Colonic mucosa (tissue), 4 donors: ENCODE data around the gene ASTN2. TPM values are rescaled to one million over a fixed set of nuclear protein-coding genes. Genes with fewer than 3 reads are reported as not detected.

Source experiments
- DNase-seq: peaks from one replicate; pipeline ENCODE4 v3.0.0-alpha.2; 2020
- H3K27ac ChIP-seq: fragments of 200-600 bp; one replicate; pipeline ENCODE4 v1.8.0; 2021
- H3K27me3 ChIP-seq: fragments of 200-600 bp; one replicate; pipeline ENCODE4 v1.8.0; 2021
- H3K36me3 ChIP-seq: fragments of 200-600 bp; one replicate; pipeline ENCODE4 v1.8.0; 2021
- H3K4me1 ChIP-seq: fragments of 200-600 bp; one replicate; pipeline ENCODE4 v1.8.0; 2021; ENCODE audit warnings: mild to moderate bottlenecking
- H3K4me3 ChIP-seq: fragments of 200-600 bp; one replicate; pipeline ENCODE4 v1.8.0; 2021
- H3K9ac ChIP-seq, 2 donors: one replicate each; pipeline ENCODE4 v1.7.0; 2013; ENCODE audit warnings: control low read depth in 2 of 2, low read depth in 2 of 2, low read length in 2 of 2
- H3K9me3 ChIP-seq: fragments of 200-600 bp; one replicate; pipeline ENCODE4 v1.8.0; 2021
- CTCF ChIP-seq: fragments of 200-600 bp; IDR thresholded peaks from one replicate; pipeline ENCODE4 v1.8.0; 2022; ENCODE audit warnings: antibody characterized with exemption, mild to moderate bottlenecking
- intact Hi-C: fragments of 100-400 bp; cut with DNase I; formaldehyde crosslinking; loops from one replicate; pipeline ENCODE4 v1.14.1; 2022
- total RNA-seq, 2 donors: library from RNA; stranded (reverse); fragmentation: NEBNext Ultra II Directional in 1 of 2; extraction: Animal tissue kit (Norgen Biotek cat#: 25700) in 1 of 2; gene quantifications; one replicate each; pipeline ENCODE4 v1.2.1, GENCODE V29; 2021
- donor health status: healthy.
- donor health status: DM: no; HTN: no; CAD: no.
- donor health status: DM: no; HTN: no; CAD: no.

ASTN2 gene
- total RNA-seq, 2 donors from 2014 or later: 2.5 to 6.1 TPM

GRCh38 chr9:116945817-116946216 lies 469.0 kb downstream of the ASTN2 start:
- H3K9ac ChIP-seq: no peak overlapping the region
- H3K9me3 ChIP-seq: no peaks in the 10 kb centered on the region
- no peaks in the 10 kb centered on the region for H3K27me3 ChIP-seq
- no peak for TF ChIP-seq CTCF
- no peak for DNase-seq
- intact Hi-C loops: no loop called here
- H3K4me3 ChIP-seq: no peak overlapping the region
- H3K36me3 ChIP-seq: no peaks in the 10 kb centered on the region
- no peak overlapping the region for H3K27ac ChIP-seq
- H3K4me1 ChIP-seq: no peaks in the 10 kb centered on the region

DNA sequence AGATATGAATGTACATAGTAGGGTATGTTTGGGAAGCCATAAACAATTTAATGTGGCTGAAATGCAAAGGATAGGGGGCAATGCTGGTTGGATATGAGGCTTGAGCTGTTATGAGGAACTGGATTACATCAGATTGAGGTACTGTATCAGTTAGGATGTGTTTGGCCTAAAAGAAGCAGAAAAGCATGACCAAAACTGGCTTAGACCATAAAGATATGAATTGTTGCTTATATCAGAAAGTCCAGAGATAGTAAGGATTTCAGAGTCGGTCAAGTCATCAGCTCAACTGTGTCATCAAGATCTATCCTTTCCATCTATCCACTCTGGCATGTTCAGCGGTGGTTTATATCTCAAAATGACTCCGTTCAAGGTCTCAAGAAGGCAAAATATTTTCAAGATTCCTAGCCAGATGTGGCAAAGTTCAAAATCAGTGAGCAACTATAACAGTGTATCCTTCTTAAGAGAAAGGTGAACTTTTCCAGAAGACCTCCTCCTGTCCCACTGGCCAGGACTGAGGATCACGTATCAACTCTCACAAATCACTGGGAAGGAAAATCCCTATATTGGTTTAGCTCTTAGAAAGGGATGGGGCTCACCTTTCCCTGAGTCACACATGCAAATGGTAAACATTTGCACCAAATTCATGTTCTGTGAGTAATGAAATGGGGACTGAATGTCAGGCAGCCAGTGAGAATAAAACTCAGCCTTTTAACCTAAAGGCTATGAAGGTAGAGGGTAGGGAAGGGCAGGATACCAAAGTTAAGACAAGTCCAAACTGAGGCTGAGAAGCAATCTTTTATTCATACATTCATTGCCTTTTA lies 469.9 kb downstream of the ASTN2 start:
- intact Hi-C loops: no loop called here
- no peak for DNase-seq
- Histone ChIP-seq H3K9me3 (no peaks in the 10 kb centered on the region), H3K9ac (no peak overlapping the region), H3K27ac (no peak overlapping the region), H3K4me1 (no peaks in the 10 kb centered on the region), H3K27me3 (no peaks in the 10 kb centered on the region), H3K36me3 (no peaks in the 10 kb centered on the region), H3K4me3 (no peak overlapping the region)
- TF ChIP-seq CTCF: no peak

GRCh38 chr9:116943970-116944369 lies 470.9 kb downstream of the ASTN2 start:
- Histone ChIP-seq H3K9me3 (no peaks in the 10 kb centered on the region), H3K27ac (no peak overlapping the region), H3K4me1 (no peaks in the 10 kb centered on the region), H3K9ac (no peak overlapping the region), H3K36me3 (no peaks in the 10 kb centered on the region), H3K4me3 (no peak overlapping the region), H3K27me3 (no peaks in the 10 kb centered on the region)
- intact Hi-C loops: no loop called here
- TF ChIP-seq CTCF: no peak
- DNase-seq: no peak

DNA sequence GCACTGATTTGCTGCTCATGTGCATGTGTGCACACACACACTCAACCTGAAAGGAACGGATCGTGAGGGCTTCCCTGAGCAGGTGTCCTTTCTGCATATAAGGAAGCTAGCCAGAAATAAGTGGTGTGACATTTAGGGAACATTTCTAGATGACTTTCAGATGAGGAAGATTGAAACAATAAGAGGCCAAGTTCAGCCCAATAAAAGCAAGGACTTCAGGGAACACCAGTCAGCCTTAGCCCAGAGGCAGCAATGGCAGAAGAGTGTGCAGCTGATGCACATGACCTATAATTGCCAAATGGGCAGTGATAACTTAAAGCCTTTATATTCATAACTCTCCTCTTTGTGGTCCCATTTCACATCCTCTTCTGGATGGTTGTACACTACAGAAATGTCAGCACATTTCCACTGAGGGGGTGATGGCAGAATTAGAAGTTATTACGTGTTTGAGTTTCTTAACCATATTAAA lies 472.2 kb downstream of the ASTN2 start:
- Histone ChIP-seq H3K9me3 (no peaks in the 10 kb centered on the region), H3K4me1 (no peaks in the 10 kb centered on the region), H3K4me3 (no peak overlapping the region), H3K27ac (no peak overlapping the region), H3K27me3 (no peaks in the 10 kb centered on the region), H3K9ac (no peak overlapping the region), H3K36me3 (no peaks in the 10 kb centered on the region)
- no peak for DNase-seq
- intact Hi-C loops: no loop called here
- TF ChIP-seq CTCF: no peak

DNA sequence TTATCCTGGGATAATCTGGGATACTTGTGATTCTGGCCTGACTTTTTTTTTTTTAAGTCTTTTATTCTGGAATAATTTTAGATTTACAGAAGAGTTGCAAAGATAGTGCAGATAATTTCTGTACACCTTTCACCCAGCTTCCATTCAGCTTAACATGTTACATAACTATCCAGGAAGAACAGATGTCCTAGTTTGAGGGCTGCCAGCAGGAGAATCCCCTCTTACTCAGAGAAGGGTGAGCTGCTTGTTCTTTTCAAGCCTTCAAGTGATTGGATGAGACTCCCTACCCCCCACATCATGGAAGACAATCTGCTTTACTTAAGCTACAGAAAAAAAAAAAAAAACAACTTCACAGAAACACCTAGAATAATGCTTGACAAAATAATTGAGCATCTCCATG lies 473.6 kb downstream of the ASTN2 start:
- Histone ChIP-seq H3K9ac (no peak overlapping the region), H3K27me3 (no peaks in the 10 kb centered on the region), H3K4me3 (no peak overlapping the region), H3K9me3 (no peaks in the 10 kb centered on the region), H3K27ac (no peak overlapping the region), H3K4me1 (no peaks in the 10 kb centered on the region), H3K36me3 (no peaks in the 10 kb centered on the region)
- TF ChIP-seq CTCF: no peak
- DNase-seq: no peak
- intact Hi-C loops: no loop called here
